Right lobe of liver (tissue), 6 donors: ENCODE data around the gene PM20D1. TPM values are rescaled to one million over a fixed set of nuclear protein-coding genes. Genes with fewer than 3 reads are reported as not detected.
"Not testable (repeated sequence)": the region's sequence is repeated elsewhere in the genome, so short reads cannot be mapped to it uniquely, and the experiment has no call there.

ENCODE experiments used
- ATAC-seq, 4 donors: fragments of 200-7000 bp; cut with Tn5 transposase; one replicate each; pipeline ENCODE4 v1.9.1; 2020; ENCODE audit warnings: mild to moderate bottlenecking in 4 of 4, moderate library complexity in 4 of 4
- DNase-seq, 3 donors: peaks; one replicate each; pipeline ENCODE4 v3.0.0-alpha.2; 2020
- H3K27ac ChIP-seq, 3 donors: fragments of 200-600 bp; one replicate each; pipeline ENCODE4 v1.8.0; 2022
- H3K27me3 ChIP-seq, 2 donors: fragments of 200-600 bp; one replicate each; pipeline ENCODE4 v1.8.0; 2022
- H3K36me3 ChIP-seq, 4 donors: fragments of 200-600 bp; sonication (generic) in 1 of 4; one replicate each; pipeline versions ENCODE4 v1.5.1 to v1.8.0; 2017 to 2022; ENCODE audit warnings: control low read depth in 1 of 4
- H3K4me1 ChIP-seq, 4 donors: fragments of 200-600 bp; sonication (generic) in 1 of 4; one replicate each; pipeline versions ENCODE4 v1.5.1 to v1.8.0; 2017 to 2022; ENCODE audit warnings: control low read depth in 1 of 4
- H3K4me3 ChIP-seq, 3 donors: fragments of 200-600 bp; one replicate each; pipeline ENCODE4 v1.8.0; 2022
- H3K9me3 ChIP-seq, 4 donors: fragments of 200-600 bp; sonication (generic) in 1 of 4; one replicate each; pipeline versions ENCODE4 v1.5.1 to v1.8.0; 2017 to 2022; ENCODE audit warnings: control low read depth in 1 of 4
- POLR2A ChIP-seq: fragments of 450-650 bp; IDR thresholded peaks from one replicate; pipeline ENCODE4 v1.6.1; 2017; ENCODE audit warnings: antibody characterized with exemption, mild to moderate bottlenecking
- WGBS: methylation state at CpG from one replicate; pipeline ENCODE4 v1.1.6; 2018; ENCODE audit warnings: low coverage, low lambda C conversion rate; ENCODE audit not compliant: insufficient coverage; ENCODE audit errors: missing lambda C conversion rate; 5-methylcytosine and 5-hydroxymethylcytosine counted together
- intact Hi-C, 2 donors: fragments of 100-400 bp; cut with DNase I; formaldehyde crosslinking; loops; one replicate each; pipeline versions ENCODE4 v1.11.2 to v1.14.1; 2022
- total RNA-seq, 6 experiments: library from RNA; depleted of rRNA in 2 of 6; stranded (reverse); fragments of >200 nt in 2 of 6; fragmentation: NEBNext Ultra II Directional in 3 of 6; extraction: Animal tissue kit (Norgen Biotek cat#: 25700) in 3 of 6; gene quantifications; one replicate each; pipeline versions ENCODE4 v1.1.0 to v1.2.4, GENCODE V29; 2016 to 2023
- TF ChIP-seq, protein P1 (sequence below), 4 donors: fragments of 200-600 bp in 3 of 4; fragments of 450-650 bp in 1 of 4; IDR thresholded peaks; one replicate each; pipeline versions ENCODE4 v1.5.1 to v1.8.0; 2016 to 2022; ENCODE audit warnings: antibody characterized with exemption in 4 of 4, mild to moderate bottlenecking in 2 of 4
- donor health status: DM: no; HTN: yes; CAD: no.
- donor health status: DM: no; HTN: no; CAD: no.
- donor health status: DM: no; HTN: no; CAD: no.
- donor health status: DM: no; HTN: yes; CAD: no.
- donor health status: DM: no; HTN: yes; CAD: no.

PM20D1 gene
- total RNA-seq, 6 experiments from 2014 or later, result 0.12 to 0.42 (median 0.15) TPM; not detected in 2

DNA sequence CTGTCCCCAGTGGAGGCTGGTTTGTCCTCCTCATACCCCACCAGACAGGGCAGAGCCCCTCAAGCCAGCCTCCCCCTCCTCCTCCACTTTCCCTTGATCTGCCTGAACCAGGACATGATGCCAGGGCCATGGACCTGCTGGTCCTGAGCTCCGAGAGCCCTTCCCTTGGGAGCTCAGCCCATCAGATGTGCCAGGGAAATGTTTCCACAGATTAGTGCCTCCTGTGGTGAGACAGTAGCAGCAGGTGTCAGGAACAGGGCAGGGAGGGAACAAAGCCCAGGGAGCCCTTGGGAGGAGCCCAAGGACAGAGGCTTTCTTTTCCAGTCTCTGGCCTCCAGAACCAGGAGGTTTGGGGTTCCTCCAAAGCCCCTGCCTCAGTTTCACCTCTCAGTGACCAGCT is 22.3 kb downstream of the PM20D1 start:
- Histone ChIP-seq H3K9me3 (no peaks in the 10 kb centered on the region), H3K4me1 (peaks cover 0 to 5% (median 0%) of the 10 kb centered on the region in 4 donors), H3K27ac (no peak overlapping the region), H3K36me3 (no peaks in the 10 kb centered on the region), H3K4me3 (no peak overlapping the region), H3K27me3 (no peaks in the 10 kb centered on the region)
- intact Hi-C loops, result no loop called here
- DNase-seq (no peak), ATAC-seq (no peak)
- TF ChIP-seq, protein P1, sequence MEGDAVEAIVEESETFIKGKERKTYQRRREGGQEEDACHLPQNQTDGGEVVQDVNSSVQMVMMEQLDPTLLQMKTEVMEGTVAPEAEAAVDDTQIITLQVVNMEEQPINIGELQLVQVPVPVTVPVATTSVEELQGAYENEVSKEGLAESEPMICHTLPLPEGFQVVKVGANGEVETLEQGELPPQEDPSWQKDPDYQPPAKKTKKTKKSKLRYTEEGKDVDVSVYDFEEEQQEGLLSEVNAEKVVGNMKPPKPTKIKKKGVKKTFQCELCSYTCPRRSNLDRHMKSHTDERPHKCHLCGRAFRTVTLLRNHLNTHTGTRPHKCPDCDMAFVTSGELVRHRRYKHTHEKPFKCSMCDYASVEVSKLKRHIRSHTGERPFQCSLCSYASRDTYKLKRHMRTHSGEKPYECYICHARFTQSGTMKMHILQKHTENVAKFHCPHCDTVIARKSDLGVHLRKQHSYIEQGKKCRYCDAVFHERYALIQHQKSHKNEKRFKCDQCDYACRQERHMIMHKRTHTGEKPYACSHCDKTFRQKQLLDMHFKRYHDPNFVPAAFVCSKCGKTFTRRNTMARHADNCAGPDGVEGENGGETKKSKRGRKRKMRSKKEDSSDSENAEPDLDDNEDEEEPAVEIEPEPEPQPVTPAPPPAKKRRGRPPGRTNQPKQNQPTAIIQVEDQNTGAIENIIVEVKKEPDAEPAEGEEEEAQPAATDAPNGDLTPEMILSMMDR (IDR thresholded peaks at IDR 0.05), result no peak
- no peak for TF ChIP-seq POLR2A
- no CpG with 5 or more reads among the region's 1 CpG for WGBS

DNA sequence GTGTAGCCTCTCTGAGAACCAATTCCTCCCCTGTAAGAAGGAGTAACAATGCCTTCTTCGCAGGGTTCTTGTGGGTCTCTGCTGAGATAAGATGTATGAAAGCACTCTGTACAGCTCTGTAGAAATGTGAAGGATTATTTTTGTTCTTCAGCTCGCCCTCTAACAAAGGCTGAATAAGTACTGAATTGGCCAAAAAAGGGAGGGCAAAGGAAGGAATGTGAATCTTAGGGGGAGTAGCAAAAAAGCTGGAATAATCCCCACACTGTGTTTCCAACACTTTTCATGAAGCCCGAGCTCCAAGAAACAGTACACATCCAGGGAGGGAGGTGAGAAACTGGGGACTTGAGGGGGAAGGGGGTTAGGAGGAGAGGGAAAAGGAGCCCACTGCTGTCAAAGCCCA is 22.9 kb downstream of the PM20D1 start:
- no peak overlapping the region for H3K4me3 ChIP-seq
- H3K27ac ChIP-seq, result no peak overlapping the region
- DNase-seq (no peak), ATAC-seq (no peak)
- H3K27me3 ChIP-seq, result no peaks in the 10 kb centered on the region
- 62% methylated on average over 3 of the region's 3 CpGs for WGBS
- H3K36me3 ChIP-seq, result no peaks in the 10 kb centered on the region
- peaks cover 0 to 5% (median 0%) of the 10 kb centered on the region in 4 donors for H3K4me1 ChIP-seq
- no peaks in the 10 kb centered on the region for H3K9me3 ChIP-seq
- TF ChIP-seq POLR2A, result no peak
- TF ChIP-seq, protein P1 (IDR thresholded peaks at IDR 0.05), result no peak
- intact Hi-C loops, result no loop called here

DNA sequence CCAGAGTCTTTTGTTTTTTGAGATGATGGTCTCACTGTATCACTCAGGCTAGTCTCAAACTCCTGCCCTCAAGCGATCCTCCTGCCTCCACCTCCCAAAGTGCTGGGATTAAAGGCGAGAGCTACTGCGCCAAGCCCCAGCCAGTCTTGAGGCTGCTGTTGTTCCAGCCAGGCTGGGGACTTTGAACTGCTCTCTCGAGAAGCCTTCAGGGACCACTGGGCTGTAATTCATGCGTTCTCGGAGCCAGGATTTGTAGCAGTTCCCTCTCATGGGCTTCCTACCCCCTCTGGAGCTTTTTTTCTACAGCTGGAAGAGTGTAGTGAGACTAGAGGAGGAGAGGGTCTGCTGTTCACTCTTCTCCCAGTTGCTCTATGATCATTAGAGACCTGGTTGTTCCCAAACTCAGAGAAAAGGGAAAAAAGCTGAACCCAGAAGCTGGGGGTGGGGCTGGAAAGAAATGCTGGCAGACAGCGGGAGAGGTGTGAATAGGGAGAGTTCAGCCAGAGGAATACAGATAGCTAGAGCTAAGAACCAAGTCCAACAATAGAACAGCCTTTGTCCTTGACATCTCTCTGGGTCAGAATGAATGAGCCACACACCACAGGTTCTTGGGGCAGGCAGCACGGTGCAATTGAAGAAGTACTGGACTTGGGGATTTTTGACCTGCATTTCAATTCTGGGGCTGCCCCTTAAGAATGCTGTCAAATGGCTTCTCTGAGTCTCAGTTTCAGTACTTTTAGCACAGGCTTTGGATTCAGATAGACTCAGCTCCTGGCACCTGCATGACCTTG is 23.7 kb downstream of the PM20D1 start:
- intact Hi-C loops, result no loop called here
- 53% methylated on average over 4 of the region's 8 CpGs for WGBS
- Histone ChIP-seq H3K4me1 (peaks cover 0 to 5% (median 0%) of the 10 kb centered on the region in 4 donors), H3K36me3 (no peaks in the 10 kb centered on the region), H3K9me3 (no peaks in the 10 kb centered on the region), H3K27me3 (no peaks in the 10 kb centered on the region), H3K4me3 (no peak overlapping the region), H3K27ac (no peak overlapping the region)
- ATAC-seq (peak in 2 of 4 donors; percentile 46 to 77), DNase-seq (no peak)
- TF ChIP-seq, protein P1 (IDR thresholded peaks at IDR 0.05), result no peak
- TF ChIP-seq POLR2A, result no peak

DNA sequence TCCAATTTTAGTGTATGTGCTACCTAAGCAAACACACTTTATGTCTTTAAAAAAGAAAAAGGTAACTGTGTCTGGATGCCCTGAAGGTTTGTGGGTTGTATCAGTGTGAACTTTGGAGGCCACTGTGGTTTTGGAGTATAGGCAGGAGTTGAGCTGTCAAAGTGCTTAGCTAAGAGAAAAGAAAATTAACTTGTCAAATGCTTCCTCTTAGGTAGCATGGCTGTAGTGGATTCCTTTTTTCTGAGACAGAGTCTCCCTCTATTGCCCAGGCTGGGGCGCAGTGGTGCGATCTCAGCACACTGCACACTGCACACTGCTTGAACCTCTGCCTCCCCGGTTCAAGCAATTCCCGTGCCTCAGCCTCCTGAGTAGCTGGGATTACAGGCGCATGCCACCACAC is 25.8 kb downstream of the PM20D1 start:
- WGBS, result no CpG with 5 or more reads among the region's 5 CpGs
- intact Hi-C loops, result no loop called here

DNA sequence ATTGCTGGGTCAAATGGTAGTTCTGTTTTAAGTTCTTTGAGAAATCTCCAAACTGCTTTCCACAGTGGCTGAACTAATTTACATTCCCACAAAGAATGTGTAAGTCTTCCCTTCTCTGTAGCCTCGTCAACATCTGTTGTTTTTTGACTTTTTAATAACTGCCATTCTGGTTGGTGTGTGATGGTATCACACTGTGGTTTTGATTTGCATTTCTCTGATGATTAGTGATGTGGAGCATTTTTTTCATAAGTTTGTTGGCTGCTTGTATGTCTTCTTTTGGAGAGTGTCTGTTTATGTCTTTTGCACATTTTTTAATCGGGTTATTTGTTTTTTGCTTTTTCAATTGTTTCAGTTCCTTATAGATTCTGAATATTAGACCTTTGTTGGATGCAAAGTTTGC is 26.7 kb downstream of the PM20D1 start:
- H3K4me3 ChIP-seq, H3K4me1 ChIP-seq, H3K27me3 ChIP-seq, ATAC-seq, intact Hi-C loops, H3K27ac ChIP-seq, H3K36me3 ChIP-seq, DNase-seq, H3K9me3 ChIP-seq: not testable (repeated sequence)
- 81% methylated on average over 2 of the region's 2 CpGs for WGBS

More for the DNA sequence above, 25.8 kb downstream of the PM20D1 start:
- ATAC-seq, result no peak
- no peaks in the 10 kb centered on the region for H3K9me3 ChIP-seq
- H3K27ac ChIP-seq, result no peak overlapping the region
- TF ChIP-seq POLR2A, result no peak
- TF ChIP-seq, protein P1 (IDR thresholded peaks at IDR 0.05), result no peak
- DNase-seq, result no peak
- H3K36me3 ChIP-seq, result no peaks in the 10 kb centered on the region
- no peak overlapping the region for H3K4me3 ChIP-seq
- no peaks in the 10 kb centered on the region for H3K27me3 ChIP-seq
- peaks cover 0 to 5% (median 0%) of the 10 kb centered on the region in 4 donors for H3K4me1 ChIP-seq
